Measurements from ENCODE around the gene ARPC4.

The ARPC4 gene

DNA sequence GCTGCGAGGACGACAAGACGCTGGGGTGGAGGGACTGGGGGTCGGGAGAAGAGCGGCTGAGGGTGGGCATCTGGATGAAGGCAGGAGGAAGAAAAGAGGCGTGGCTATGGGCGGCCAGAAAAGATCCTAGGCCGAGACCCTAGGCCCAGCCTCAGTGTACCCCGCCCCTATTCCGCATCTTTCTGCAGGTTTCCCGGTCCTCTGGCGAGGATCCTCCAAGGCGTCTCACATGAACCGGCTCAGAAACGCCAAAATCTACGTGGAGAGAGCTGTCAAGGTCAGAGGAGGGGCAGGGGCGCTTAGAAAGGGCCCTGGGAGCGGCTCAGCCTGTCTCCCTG lies 17.5 kb downstream of the ARPC4 start:
- peak overlapping the region; percentile 56 for H3K4me3 ChIP-seq (ENCODE audit: low read depth, low read length)
- DNase-seq (ENCODE audit: low read depth): no peak

DNA sequence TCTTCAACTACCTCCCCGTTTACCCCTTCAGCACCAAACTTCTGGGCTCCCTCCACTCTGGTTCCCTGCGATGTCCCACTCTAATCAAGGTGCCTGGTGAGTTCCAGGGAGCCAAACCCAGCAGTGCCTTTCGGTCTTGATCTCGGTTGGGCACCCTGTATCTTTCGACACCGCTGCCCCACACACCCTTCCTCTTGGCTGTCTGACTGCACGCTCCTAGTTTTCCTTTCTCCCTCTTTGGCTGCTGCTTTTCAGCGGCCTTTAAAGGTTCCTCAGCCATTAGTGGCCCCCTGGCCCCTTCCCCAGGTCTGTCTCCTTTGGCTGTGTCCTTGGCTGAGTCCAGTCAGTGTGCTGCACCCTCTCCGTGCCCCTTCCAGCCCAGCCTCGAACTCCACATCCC lies 18.0 kb downstream of the ARPC4 start:
- H3K4me3 ChIP-seq (ENCODE audit: low read depth, low read length): peak overlapping the region; percentile 56
- no peak for DNase-seq (ENCODE audit: low read depth)

DNA sequence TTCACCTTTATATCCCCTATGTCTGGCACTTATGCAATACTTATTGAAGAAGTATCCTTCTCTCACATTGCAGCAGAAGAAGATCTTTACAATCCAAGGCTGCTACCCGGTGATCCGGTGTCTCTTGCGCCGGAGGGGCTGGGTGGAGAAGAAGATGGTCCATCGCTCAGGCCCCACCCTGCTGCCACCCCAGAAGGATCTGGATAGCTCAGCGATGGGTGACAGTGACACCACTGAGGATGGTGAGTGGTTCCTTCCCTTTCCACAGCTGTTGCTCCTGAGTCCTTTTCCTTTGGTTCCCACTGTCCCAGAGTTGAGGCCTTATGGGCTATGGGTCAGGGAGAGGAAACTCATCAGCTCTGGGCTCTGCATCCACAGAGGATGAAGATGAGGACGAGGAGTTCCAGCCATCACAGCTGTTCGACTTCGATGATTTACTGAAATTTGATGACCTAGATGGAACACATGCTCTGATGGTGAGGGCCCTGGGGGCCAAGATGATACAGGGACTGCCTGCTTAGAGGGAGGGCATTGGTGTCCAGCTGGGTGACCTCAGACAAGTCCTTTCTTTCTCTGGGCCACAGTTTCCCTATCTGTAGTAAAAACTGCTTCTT lies 20.1 kb downstream of the ARPC4 start:
- DNase-seq (ENCODE audit: low read depth): no peak
- H3K4me3 ChIP-seq (ENCODE audit: low read depth, low read length): no peak overlapping the region

DNA sequence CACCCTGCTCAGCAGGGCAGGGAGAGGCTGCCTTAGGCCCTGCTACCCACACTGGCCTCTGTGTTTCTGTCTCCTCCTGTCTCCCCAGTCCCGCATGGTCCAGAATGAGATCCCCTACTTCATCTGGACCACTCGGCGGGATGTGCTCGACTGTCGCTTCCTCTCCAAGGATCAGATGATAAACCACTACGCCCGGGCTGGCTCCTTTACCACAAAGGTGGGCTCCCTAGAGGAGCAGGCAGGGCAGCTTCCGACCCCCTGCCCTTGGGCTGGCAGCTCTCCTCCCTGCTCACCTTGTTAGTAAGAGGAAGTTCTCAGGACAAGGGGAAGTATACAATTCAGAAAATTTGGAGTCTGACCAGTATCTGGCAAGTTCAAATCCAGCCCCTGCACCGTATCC lies 23.1 kb downstream of the ARPC4 start:
- H3K4me3 ChIP-seq (ENCODE audit: low read depth, low read length): no peak overlapping the region
- no peak for DNase-seq (ENCODE audit: low read depth)

DNA sequence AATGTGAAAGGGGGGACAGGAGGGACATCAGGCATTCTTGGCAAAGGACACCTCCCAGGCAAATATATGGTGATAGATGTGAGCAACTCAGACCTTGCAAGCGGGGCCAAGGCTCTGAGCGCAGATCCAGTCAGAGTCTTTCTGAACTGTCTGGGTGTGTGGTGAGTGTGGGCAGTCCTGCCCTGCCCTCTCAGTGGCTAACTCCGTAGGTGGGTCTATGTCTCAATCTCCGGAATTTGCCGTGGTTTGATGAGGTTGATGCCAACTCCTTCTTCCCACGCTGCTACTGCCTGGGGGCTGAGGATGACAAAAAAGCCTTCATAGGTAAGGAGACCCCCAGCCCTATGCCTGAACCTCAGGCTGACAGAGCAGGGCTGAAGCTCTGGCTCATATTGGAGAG lies 24.6 kb downstream of the ARPC4 start:
- DNase-seq (ENCODE audit: low read depth): no peak
- no peak overlapping the region for H3K4me3 ChIP-seq (ENCODE audit: low read depth, low read length)

DNA sequence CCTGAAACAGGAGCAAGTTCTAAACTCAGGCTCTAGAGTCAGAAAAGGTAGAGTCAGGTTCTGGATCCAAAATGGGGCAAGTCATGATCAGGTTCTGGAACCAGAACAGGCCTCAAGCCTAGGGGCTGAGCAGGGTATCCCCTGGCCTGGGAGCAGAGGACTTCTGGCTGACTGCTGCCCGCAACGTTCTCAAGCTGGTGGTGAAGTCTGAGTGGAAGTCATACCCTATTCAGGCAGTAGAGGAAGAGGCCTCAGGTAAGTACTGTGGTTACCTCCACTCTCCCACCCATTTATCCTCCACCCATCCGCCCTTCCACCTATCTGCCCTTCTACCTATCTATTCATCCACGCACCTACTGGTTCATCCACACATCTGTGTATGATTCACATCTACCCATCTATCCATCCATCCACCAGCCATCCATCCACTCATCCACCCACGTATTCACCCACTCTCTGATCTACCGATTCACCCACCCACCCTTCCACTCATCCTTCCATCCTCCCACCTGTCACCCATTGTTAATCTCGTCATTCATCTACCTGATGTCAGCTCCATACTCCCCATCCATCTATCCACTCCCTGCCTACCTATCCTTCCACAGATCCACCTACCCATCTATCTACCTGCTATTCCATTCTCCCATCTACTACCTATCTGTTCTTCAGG lies 25.9 kb downstream of the ARPC4 start:
- no peak overlapping the region for H3K4me3 ChIP-seq (ENCODE audit: low read depth, low read length)

DNA sequence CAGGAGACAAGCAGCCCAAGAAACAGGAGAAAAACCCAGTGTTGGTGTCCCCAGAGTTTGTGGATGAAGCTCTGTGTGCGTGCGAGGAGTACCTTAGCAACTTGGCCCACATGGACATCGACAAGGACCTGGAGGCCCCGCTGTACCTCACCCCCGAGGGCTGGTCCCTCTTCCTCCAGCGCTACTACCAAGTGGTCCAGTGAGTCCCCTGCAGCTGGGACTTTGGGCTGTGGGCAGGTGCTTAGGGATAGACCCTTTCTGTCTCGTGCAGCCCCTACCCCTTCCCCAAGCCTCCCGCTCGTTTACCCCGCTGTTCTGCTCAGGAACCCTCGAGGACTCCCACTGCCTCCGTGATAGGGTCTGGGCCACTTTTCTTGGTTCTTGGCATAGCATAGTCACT lies 27.7 kb downstream of the ARPC4 start:
- H3K4me3 ChIP-seq (ENCODE audit: low read depth, low read length): no peak overlapping the region
- no peak for DNase-seq (ENCODE audit: low read depth)

More for the DNA sequence above, 25.9 kb downstream of the ARPC4 start:
- DNase-seq (ENCODE audit: low read depth): no peak

DNA sequence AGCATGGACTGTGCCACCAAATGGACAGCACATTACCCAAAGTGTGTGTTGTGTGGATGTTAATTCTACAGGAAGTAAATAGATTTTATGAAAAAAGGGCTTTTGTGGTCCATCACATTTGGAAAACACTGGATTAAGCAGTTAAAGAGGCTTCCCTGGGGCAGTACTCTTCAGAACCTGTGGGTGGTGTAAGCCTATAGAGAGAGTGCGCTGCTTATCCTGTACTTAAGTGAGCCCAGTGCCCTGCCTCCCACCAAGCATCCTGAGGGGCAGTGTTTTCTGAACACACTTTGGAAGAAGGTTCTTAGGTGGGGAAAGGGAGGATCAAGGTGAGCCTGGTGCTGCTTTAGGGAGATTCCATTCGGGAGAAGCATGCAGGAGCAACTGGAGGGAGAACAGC lies 28.1 kb downstream of the ARPC4 start:
- no peak for DNase-seq (ENCODE audit: low read depth)
- H3K4me3 ChIP-seq (ENCODE audit: low read depth, low read length): no peak overlapping the region

DNA sequence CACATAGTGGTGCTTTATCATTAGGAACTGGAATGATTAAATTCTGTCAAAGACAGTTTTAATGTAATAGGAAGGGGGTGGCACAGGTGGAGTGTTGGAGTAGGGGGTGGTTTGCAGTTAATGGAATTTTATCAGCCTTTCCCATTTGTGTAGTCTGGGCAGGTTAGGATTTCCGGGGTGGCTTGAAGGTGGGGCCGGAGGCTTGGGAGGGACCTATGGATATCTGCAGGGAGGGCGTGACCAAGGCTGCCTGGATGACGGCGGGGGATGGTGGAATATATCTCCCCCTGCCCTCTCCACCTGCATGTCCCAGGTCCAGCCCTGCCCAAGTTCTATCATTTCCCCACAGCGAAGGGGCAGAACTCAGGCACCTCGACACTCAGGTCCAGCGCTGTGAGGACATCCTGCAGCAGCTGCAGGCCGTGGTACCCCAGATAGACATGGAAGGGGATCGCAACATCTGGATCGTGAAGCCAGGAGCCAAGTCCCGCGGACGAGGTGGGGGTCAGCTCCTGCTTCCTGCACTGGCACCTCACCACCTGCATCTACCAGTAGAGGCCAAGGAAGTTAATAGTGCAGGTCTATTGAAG lies 32.7 kb downstream of the ARPC4 start:
- no peak for DNase-seq (ENCODE audit: low read depth)
- no peak overlapping the region for H3K4me3 ChIP-seq (ENCODE audit: low read depth, low read length)

DNA sequence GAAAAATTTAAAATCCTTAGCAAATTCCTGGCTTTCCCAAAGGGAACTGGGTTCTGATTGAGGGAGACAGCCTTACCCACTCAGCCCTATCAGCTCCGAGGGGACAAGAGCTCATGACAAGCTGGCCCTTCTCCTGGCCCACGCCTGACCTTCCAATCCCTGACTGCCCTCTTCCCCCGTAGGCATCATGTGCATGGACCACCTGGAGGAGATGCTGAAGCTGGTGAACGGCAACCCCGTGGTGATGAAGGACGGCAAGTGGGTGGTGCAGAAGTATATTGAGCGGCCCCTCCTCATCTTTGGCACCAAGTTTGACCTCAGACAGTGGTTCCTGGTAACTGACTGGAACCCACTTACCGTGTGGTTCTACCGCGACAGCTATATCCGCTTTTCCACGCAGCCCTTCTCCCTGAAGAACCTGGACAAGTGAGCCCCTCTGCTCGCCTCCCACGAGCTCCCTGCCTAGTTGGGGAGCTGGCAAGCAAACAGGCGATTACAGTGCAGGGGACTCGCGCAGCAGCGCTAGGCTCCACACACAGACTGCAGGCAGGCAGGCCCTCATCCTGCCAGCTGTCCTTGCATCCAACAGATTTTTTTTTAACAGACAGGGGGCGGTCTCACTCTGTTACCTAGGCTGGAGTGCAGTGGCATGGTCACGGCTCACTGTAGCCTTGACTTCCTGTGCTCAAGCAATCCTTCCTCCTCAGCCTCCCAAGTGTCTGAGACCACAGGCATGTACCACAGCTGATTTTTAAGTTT lies 34.1 kb downstream of the ARPC4 start:
- DNase-seq (ENCODE audit: low read depth): no peak
- H3K4me3 ChIP-seq (ENCODE audit: low read depth, low read length): no peak overlapping the region

DNA sequence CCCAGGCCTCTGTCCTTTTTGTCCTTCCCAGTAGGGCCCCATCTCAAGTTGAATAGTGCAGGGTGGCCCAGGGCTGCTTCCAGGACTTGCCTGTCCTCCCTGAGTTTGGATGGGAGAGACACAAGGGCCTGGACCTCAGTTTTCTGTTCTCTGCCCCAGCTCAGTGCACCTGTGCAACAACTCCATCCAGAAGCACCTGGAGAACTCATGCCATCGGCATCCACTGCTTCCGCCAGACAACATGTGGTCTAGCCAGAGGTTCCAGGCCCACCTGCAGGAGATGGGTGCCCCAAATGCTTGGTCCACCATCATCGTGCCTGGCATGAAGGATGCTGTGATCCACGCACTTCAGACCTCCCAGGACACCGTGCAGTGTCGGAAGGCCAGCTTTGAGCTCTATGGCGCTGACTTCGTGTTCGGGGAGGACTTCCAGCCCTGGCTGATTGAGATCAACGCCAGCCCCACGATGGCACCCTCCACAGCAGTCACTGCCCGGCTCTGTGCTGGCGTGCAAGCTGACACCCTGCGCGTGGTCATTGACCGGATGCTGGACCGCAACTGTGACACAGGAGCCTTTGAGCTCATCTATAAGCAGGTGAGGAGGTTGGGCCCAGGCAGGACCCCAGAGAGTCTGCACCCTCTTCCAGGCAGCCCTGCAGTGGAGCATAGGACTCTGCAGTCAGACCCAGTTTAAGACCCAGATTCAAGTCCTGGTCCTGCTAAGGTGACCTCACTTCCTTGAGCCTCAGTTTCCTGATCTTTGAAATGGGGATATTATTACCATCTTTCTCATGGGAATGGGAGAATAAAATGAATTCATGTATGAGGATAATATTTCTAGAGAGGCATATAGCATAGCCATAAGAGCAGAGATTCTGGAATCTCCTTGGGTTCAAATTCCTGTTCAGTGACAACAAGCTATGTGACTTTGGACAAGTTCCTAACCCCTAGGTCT lies 36.2 kb downstream of the ARPC4 start:
- H3K4me3 ChIP-seq (ENCODE audit: low read depth, low read length): no peak overlapping the region
- no peak for DNase-seq (ENCODE audit: low read depth)

DNA sequence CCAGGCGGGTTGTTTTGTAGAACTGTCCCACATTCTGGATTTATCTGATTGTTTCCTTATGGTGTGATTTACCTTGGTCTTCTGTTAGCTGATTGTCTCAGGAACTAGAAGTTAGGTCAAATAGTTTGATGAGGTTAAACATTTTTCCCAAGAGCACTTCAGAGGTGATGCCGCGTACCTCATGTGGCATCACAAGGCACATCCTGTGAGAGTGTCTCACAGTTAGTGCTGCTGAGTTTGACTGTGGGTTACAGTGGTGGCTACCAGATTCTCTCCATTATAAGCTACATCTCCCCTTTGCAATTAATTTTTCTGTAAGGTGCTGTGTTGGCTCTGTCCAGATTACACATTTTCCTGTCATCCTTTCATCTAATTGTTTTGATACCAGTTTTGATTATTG lies 38.4 kb downstream of the ARPC4 start:
- no peak overlapping the region for H3K4me3 ChIP-seq (ENCODE audit: low read depth, low read length)
- no peak for DNase-seq (ENCODE audit: low read depth)

DNA sequence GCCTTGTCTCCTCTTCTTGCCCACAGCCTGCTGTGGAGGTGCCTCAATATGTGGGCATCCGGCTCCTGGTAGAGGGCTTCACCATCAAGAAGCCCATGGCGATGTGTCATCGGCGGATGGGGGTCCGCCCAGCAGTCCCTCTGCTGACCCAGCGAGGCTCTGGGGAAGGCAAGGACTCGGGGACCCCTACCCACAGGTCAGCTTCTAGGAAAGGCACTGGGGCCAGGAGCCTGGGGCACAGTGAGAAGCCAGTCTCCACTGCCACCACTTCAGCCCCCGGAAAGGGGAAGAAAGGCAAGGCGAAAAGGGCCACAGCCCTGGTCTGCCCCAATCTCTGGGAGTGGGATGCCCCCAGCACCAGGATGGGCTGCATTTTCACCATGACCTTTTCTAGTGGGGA lies 40.2 kb downstream of the ARPC4 start:
- H3K4me3 ChIP-seq (ENCODE audit: low read depth, low read length): no peak overlapping the region

DNA sequence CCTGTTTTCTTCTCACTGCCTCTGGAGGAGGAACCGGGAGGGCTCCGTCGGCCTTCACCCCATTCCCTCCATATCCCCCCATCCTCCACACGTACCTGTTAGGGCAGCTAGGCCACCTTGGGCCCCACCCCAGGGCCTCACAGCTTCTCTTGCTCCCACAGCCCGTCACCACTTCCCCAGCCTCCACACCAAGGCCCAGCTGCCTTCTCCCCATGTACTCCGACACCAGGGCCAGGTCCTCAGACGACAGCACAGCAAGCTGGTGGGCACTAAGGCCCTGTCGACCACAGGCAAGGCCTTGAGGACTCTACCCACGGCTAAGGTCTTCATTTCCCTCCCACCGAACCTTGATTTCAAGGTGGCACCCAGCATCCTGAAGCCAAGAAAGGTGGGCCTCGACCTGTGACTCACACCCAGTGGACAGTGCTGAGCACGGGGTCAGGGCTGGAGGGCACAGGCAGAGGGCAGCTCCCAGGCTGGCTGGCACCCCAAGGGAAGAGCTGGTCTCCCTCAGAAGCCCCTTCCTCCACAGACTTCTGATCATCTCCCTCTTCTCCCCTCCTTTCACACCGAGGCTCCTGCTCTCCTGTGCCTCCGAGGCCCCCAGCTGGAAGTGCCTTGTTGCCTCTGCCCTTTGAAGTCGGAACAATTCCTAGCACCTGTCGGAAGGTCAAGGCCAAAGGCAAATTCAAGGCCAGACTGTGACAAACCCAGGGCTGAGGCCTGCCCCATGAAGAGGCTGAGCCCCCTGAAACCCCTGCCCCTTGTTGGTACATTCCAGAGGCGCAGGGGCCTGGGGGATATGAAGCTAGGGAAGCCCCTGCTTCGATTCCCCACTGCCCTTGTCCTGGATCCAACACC lies 41.9 kb downstream of the ARPC4 start:
- no peak overlapping the region for H3K4me3 ChIP-seq (ENCODE audit: low read depth, low read length)
- no peak for DNase-seq (ENCODE audit: low read depth)

More for the DNA sequence above, 40.2 kb downstream of the ARPC4 start:
- no peak for DNase-seq (ENCODE audit: low read depth)

DNA sequence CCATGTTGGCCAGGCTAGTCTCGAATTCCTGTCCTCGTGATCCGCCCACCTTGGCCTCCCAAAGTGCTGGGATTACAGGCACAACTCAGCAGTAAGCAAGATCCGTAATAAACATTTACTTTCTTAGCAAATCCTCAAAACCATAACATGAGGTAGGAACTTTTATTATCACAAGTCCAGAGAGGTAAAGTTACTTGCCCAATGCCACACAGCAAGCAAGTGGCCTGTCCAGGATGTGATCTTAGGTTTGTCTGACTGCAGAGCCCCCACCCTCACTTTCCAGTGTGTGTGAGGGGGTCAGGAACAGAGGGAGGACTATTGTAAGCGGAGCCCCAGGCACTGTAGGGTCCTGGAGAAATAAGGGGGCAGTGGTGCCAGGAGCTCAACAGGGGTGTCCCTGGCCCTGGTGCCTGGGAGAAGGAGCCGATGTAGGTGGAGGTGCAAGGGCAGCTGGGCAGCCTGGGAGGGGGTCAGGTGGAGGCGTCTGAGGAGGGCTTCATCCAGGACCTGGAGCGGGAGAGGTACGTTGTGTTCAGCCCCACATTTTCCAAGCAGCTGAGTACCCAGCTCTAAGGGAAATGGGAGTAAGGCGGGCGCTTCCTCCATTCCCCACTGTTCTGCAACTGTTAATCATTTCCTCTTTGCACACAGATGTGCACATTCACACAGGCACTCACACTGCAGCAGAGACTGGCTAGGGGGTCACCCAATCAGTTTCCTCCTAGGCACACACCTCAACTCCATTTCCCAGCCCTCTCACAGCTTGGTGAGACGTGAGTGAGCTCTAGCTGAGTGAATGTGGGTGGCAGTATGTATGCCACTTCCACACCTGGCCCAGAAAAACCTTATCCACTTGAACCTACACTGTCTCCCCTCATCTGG lies 45.1 kb downstream of the ARPC4 start:
- DNase-seq (ENCODE audit: low read depth): no peak
- no peak overlapping the region for H3K4me3 ChIP-seq (ENCODE audit: low read depth, low read length)

DNA sequence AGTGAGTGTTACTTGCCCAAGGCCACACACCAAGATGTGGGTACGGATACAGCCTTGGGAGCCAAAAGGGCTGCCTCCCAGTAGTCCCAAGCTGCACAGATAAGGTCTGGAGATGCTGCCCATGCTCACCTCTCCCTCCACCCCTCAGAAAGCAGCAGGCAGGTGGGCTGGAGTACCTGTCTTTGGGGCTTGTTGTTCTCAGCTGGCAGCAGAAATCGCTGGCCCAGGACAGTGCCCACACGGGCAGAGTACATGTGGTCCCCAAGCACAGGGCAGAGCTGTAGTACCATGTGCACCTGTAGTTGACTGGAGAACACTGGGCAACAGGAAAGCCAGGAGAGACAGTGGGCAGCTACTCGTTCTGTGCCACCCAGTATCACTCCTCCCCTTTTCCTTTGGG lies 46.0 kb downstream of the ARPC4 start:
- H3K4me3 ChIP-seq (ENCODE audit: low read depth, low read length): no peak overlapping the region
- no peak for DNase-seq (ENCODE audit: low read depth)

DNA sequence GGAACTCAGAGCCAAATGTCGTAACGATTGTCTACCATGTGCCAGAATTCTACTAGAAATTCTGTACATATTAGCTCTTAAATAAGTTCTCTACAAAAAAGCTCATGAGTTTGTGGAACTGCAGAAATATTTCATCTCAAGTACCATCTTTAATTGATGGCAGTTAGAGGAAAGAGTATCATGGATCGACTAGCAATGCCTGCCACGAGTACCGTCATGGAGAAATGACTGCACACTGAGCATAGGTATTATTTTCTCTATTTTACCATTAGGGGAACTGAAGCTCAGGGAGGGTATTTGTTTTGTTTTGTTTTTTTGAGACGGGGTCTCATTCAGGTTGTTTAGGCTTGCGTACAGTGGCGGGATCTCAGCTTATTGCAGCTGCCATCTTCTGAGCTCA lies 48.1 kb downstream of the ARPC4 start:
- DNase-seq (ENCODE audit: low read depth): no peak
- no peak overlapping the region for H3K4me3 ChIP-seq (ENCODE audit: low read depth, low read length)
